HEK293 (cell line): ENCODE results near the gene CLEC16A.

ENCODE experiments used
- CTCF ChIP-seq: fragments of 450-650 bp; formaldehyde crosslinking; IDR thresholded peaks from 2 replicates; pipeline ENCODE4 v1.5.1; 2016; ENCODE audit warnings: missing biosample characterization, missing genetic modification characterization
- GLIS1 ChIP-seq: fragments of 450-650 bp; formaldehyde crosslinking; IDR thresholded peaks from 2 replicates; pipeline ENCODE4 v1.5.1; 2016; ENCODE audit warnings: missing biosample characterization, missing genetic modification characterization
- PATZ1 ChIP-seq: fragments of 450-650 bp; formaldehyde crosslinking; IDR thresholded peaks from 2 replicates; pipeline ENCODE4 v1.5.1; 2016; ENCODE audit warnings: missing biosample characterization, missing genetic modification characterization
- ZNF132 ChIP-seq: fragments of 450-650 bp; formaldehyde crosslinking; IDR thresholded peaks from 2 replicates; pipeline ENCODE4 v1.5.1; 2017; ENCODE audit warnings: missing biosample characterization, missing genetic modification characterization, borderline replicate concordance
- ZNF354C ChIP-seq: fragments of 450-650 bp; formaldehyde crosslinking; IDR thresholded peaks from 2 replicates; pipeline ENCODE4 v1.5.1; 2016; ENCODE audit warnings: missing biosample characterization, missing genetic modification characterization, low read depth, borderline replicate concordance
- ZNF521 ChIP-seq: fragments of 450-650 bp; formaldehyde crosslinking; IDR thresholded peaks from 2 replicates; pipeline ENCODE4 v1.5.1; 2017; ENCODE audit warnings: missing biosample characterization, mild to moderate bottlenecking, missing genetic modification characterization
- ZNF76 ChIP-seq: fragments of 450-650 bp; formaldehyde crosslinking; IDR thresholded peaks from 2 replicates; pipeline ENCODE4; 2016; ENCODE audit warnings: low read depth, missing biosample characterization, missing genetic modification characterization, borderline replicate concordance

- TF ChIP-seq ZNF132 (tag by site-specific recombination) = no peak
- no peak for TF ChIP-seq ZNF521 (tag by site-specific recombination)
- no peak for TF ChIP-seq CTCF (tag by site-specific recombination)
- no peak for TF ChIP-seq GLIS1
- TF ChIP-seq ZNF76 (tag by site-specific recombination) = no peak
- no peak for TF ChIP-seq ZNF354C
- TF ChIP-seq PATZ1 (tag by site-specific recombination) = no peak
Observed at GRCh38 chr16:10902999-10903398, 41.4 kb upstream of the CLEC16A start.
